IMR-90 (cell line): Measurements from ENCODE around the gene SLC9A3. TPM values are rescaled to one million over a fixed set of nuclear protein-coding genes. Genes with fewer than 3 reads are reported as not detected.

ENCODE experiments used
- ATAC-seq: fragments of 200-7000 bp; cut with Tn5 transposase; 2 replicates; pipeline ENCODE4 v1.9.1; 2020; ENCODE audit warnings: low read depth, mild to moderate bottlenecking, moderate library complexity
- BruUV-seq: library from RNA; stranded (reverse); fragments of 400-500 nt; replicated peaks from 2 replicates; lab custom pipeline; 2021; lab: Mats Ljungman, UMichigan
- CTCF ChIA-PET: fragments of 300-600 bp; formaldehyde crosslinking; extraction: SDS; loops from one replicate; lab custom pipeline; 2021; ENCODE audit warnings: antibody characterized with exemption; lab: Yijun Ruan, JAX
- POLR2A ChIA-PET: fragments of 300-600 bp; sonication (Branson Sonifier 250); formaldehyde crosslinking; loops from one replicate; lab custom pipeline; 2022; ENCODE audit warnings: antibody characterized with exemption; ENCODE audit not compliant: unreplicated experiment; lab: Charles Lee
- DNase-seq: peaks from one replicate; pipeline ENCODE4 v3.0.0; 2013
- H2AFZ ChIP-seq: replicated peaks from 2 replicates; pipeline ENCODE3; 2013; ENCODE audit warnings: low read length, mild to moderate bottlenecking; ENCODE audit not compliant: poor library complexity
- H2AK5ac ChIP-seq: 2 replicates; pipeline ENCODE4 v1.6.1; 2013; ENCODE audit warnings: low read depth, low read length, inconsistent platforms
- H2AK9ac ChIP-seq: replicated peaks from 2 replicates; pipeline ENCODE3; 2013; ENCODE audit warnings: mild to moderate bottlenecking, low read depth, low read length, moderate library complexity; ENCODE audit not compliant: poor library complexity
- H2BK120ac ChIP-seq: 2 replicates; pipeline ENCODE4 v1.6.1; 2013; ENCODE audit warnings: low read depth, low read length, inconsistent platforms
- H2BK15ac ChIP-seq: 3 replicates; pipeline ENCODE4 v1.6.1; 2013; ENCODE audit warnings: low read depth, low read length, inconsistent platforms
- H2BK20ac ChIP-seq: 2 replicates; pipeline ENCODE4 v1.6.1; 2013; ENCODE audit warnings: low read depth, mild to moderate bottlenecking, inconsistent platforms, low read length, moderate library complexity
- H2BK5ac ChIP-seq: 2 replicates; pipeline ENCODE4 v1.6.1; 2013; ENCODE audit warnings: mild to moderate bottlenecking, low read depth, low read length, inconsistent platforms; ENCODE audit not compliant: poor library complexity, severe bottlenecking
- H3K14ac ChIP-seq: replicated peaks from 2 replicates; pipeline ENCODE4 v1.6.1; 2013; ENCODE audit warnings: low read depth, low read length, inconsistent platforms
- H3K18ac ChIP-seq: 2 replicates; pipeline ENCODE4 v1.6.1; 2013; ENCODE audit warnings: low read depth, low read length, control low read depth
- H3K23ac ChIP-seq: 2 replicates; pipeline ENCODE4 v1.6.1; 2013; ENCODE audit warnings: low read depth, low read length, inconsistent platforms
- H3K27ac ChIP-seq: 2 replicates; pipeline ENCODE4 v1.5.1; 2013; ENCODE audit warnings: mild to moderate bottlenecking, control low read depth, low read length; ENCODE audit not compliant: insufficient read depth
- H3K27me3 ChIP-seq: 2 replicates; pipeline ENCODE4 v1.6.1; 2013; ENCODE audit warnings: low read length; ENCODE audit not compliant: control insufficient read depth, insufficient read depth
- H3K36me3 ChIP-seq: 2 replicates; pipeline ENCODE4 v1.6.1; 2013; ENCODE audit warnings: low read length, mixed read lengths; ENCODE audit not compliant: control insufficient read depth, insufficient read depth
- H3K4ac ChIP-seq: 2 replicates; pipeline ENCODE4 v1.6.1; 2013; ENCODE audit warnings: low read depth, low read length, inconsistent platforms
- H3K4me1 ChIP-seq: 2 replicates; pipeline ENCODE4 v1.6.1; 2013; ENCODE audit warnings: low read length, mixed read lengths; ENCODE audit not compliant: control insufficient read depth, insufficient read depth
- H3K4me2 ChIP-seq: 2 replicates; pipeline ENCODE4 v1.6.1; 2013; ENCODE audit warnings: low read depth, mild to moderate bottlenecking, control low read depth, low read length, moderate library complexity
- H3K4me3 ChIP-seq: 2 replicates; pipeline ENCODE4 v1.5.1; 2013; ENCODE audit warnings: low read depth, mild to moderate bottlenecking, control low read depth, low read length, moderate library complexity; ENCODE audit not compliant: insufficient read depth
- H3K56ac ChIP-seq: 2 replicates; pipeline ENCODE4 v1.6.1; 2013; ENCODE audit warnings: low read length, inconsistent platforms; ENCODE audit not compliant: insufficient read depth; ENCODE audit errors: extremely low read depth
- H3K79me1 ChIP-seq, 2 experiments: 2 replicates each; pipeline ENCODE4 v1.6.1; 2013; ENCODE audit warnings: low read length in 2 of 2, inconsistent platforms in 1 of 2, low read depth in 1 of 2
- H3K9ac ChIP-seq: 2 replicates; pipeline ENCODE4 v1.6.1; 2013; ENCODE audit warnings: low read depth, low read length, control low read depth
- H3K9me1 ChIP-seq: 2 replicates; pipeline ENCODE4 v1.6.1; 2013; ENCODE audit warnings: low read length, inconsistent platforms; ENCODE audit not compliant: insufficient read depth
- H3K9me3 ChIP-seq: 2 replicates; pipeline ENCODE4 v1.6.1; 2013; ENCODE audit warnings: low read length; ENCODE audit not compliant: control insufficient read depth, insufficient read depth
- H4K20me1 ChIP-seq: 2 replicates; pipeline ENCODE4 v1.6.1; 2013; ENCODE audit warnings: low read length, inconsistent platforms; ENCODE audit not compliant: insufficient read depth
- H4K5ac ChIP-seq: 2 replicates; pipeline ENCODE4 v1.6.1; 2013; ENCODE audit warnings: mild to moderate bottlenecking, low read depth, low read length, control low read depth
- H4K8ac ChIP-seq, 2 experiments: 2 replicates each; pipeline ENCODE4 v1.6.1; 2013; ENCODE audit warnings: low read depth in 2 of 2, low read length in 2 of 2, control low read depth in 1 of 2, inconsistent platforms in 1 of 2
- H4K91ac ChIP-seq: 2 replicates; pipeline ENCODE4 v1.6.1; 2013; ENCODE audit warnings: low read depth, low read length, inconsistent platforms; ENCODE audit not compliant: insufficient read depth
- BHLHE40 ChIP-seq: fragments of 150-350 bp; IDR thresholded peaks from 2 replicates; pipeline ENCODE4 v1.6.1; 2016; ENCODE audit warnings: mild to moderate bottlenecking, low read depth, low read length
- CHD1 ChIP-seq: IDR thresholded peaks from 2 replicates; pipeline ENCODE4 v1.6.1; 2012; ENCODE audit warnings: low read depth, low read length, improper control_type of control experiment
- CTCF ChIP-seq: conservative IDR thresholded peaks from 2 replicates; pipeline ENCODE4 v1.5.1; 2012; ENCODE audit warnings: mild to moderate bottlenecking, low read depth, low read length, improper control_type of control experiment
- ELK1 ChIP-seq: fragments of 150-350 bp; IDR thresholded peaks from 2 replicates; pipeline ENCODE4 v1.6.1; 2016; ENCODE audit warnings: low read depth, mild to moderate bottlenecking, low read length, moderate library complexity, borderline replicate concordance
- FOS ChIP-seq: fragments of 150-350 bp; IDR thresholded peaks from 2 replicates; pipeline ENCODE4 v1.6.1; 2016; ENCODE audit warnings: low read depth, low read length
- MAFK ChIP-seq: IDR thresholded peaks from 2 replicates; pipeline ENCODE4 v1.6.1; 2012; ENCODE audit warnings: low read depth, low read length, improper control_type of control experiment
- MAZ ChIP-seq: IDR thresholded peaks from 2 replicates; pipeline ENCODE4 v1.6.1; 2012; ENCODE audit warnings: low read depth, mild to moderate bottlenecking, low read length, improper control_type of control experiment, moderate library complexity, borderline replicate concordance
- MXI1 ChIP-seq: IDR thresholded peaks from 2 replicates; pipeline ENCODE4 v1.6.1; 2012; ENCODE audit warnings: low read depth, mild to moderate bottlenecking, low read length, moderate library complexity, borderline replicate concordance
- NFE2L2 ChIP-seq: fragments of 150-350 bp; IDR thresholded peaks from 2 replicates; pipeline ENCODE4 v1.6.1; 2016; ENCODE audit warnings: low read depth, mild to moderate bottlenecking, low read length
- POLR2A ChIP-seq: IDR thresholded peaks from 2 replicates; pipeline ENCODE4 v1.6.1; 2012; ENCODE audit warnings: mild to moderate bottlenecking, low read depth, low read length
- RCOR1 ChIP-seq: IDR thresholded peaks from 2 replicates; pipeline ENCODE4 v1.6.1; 2012; ENCODE audit warnings: mild to moderate bottlenecking, low read length, improper control_type of control experiment; ENCODE audit not compliant: insufficient replicate concordance
- RFX5 ChIP-seq: IDR thresholded peaks from 2 replicates; pipeline ENCODE4 v1.8.0; 2012; ENCODE audit warnings: low read depth, mild to moderate bottlenecking, low read length, moderate library complexity
- USF2 ChIP-seq: fragments of 150-350 bp; IDR thresholded peaks from 2 replicates; pipeline ENCODE4 v1.6.1; 2017; ENCODE audit warnings: mild to moderate bottlenecking, antibody characterized with exemption, low read length, low read depth
- WGBS, 2 experiments: methylation state at CpG; one replicate each; pipeline versions ENCODE4 v1.1.5 to v1.1.7; 2013; ENCODE audit warnings: missing lambda C conversion rate in 2 of 2; ENCODE audit not compliant: insufficient read length in 1 of 2; ENCODE audit errors: extremely low coverage in 2 of 2; 5-methylcytosine and 5-hydroxymethylcytosine counted together
- dilution Hi-C: fragments of 300-500 bp; cut with HindIII; formaldehyde crosslinking; loops from one replicate; pipeline ENCODE4 v1.14.3; 2018; ENCODE audit warnings: low sequenced_read_pairs; ENCODE audit not compliant: unreplicated experiment
- in situ Hi-C: fragments of 300-500 bp; cut with MboI; formaldehyde crosslinking; loops from 3 replicates; pipeline ENCODE4 v1.14.3; 2019; ENCODE audit warnings: low sequenced_read_pairs, inconsistent platforms, mixed read lengths
- intact Hi-C: fragments of 100-400 bp; cut with micrococcal nuclease; formaldehyde crosslinking; loops from 2 replicates; pipeline ENCODE4 v1.10.0; 2022
- polyA plus RNA-seq, 3 experiments: library from polyadenylated mRNA; depleted of rRNA; stranded (reverse); fragments of >200 nt; gene quantifications; 2 replicates each; pipeline ENCODE4 v1.2.3, GENCODE V29; 2012; ENCODE audit warnings: low replicate concordance in 1 of 3
- total RNA-seq: library from RNA; depleted of rRNA; stranded (reverse); fragments of >200 nt; gene quantifications from 2 replicates; pipeline ENCODE4 v1.2.3, GENCODE V29; 2012

The SLC9A3 gene
- total and polyA plus RNA-seq, 2 of the 4 experiments (the other 2 are of a cell fraction): 0.72 to 1.5 TPM

- Histone ChIP-seq H3K4me3 (no peak overlapping the region), H3K14ac (0 out of 2 replicates have a peak overlapping the region, but pooled peaks have one; percentile 35), H2AFZ (no peak overlapping the region), H3K23ac (0 out of 2 replicates have a peak overlapping the region, but pooled peaks have one; percentile 16), H3K27me3 (no peaks in the 10 kb centered on the region), H3K4ac (peak overlapping the region; percentile 39), H3K9me3 (no peaks in the 10 kb centered on the region), H4K8ac (peak overlapping the region in 1 of 2 experiments; percentile 30; a peak in 1 of 4 replicates), H2BK5ac (no peak overlapping the region), H3K9ac (no peak overlapping the region), H3K56ac (no peak overlapping the region), H2BK15ac (no peak overlapping the region), H3K4me2 (no peak overlapping the region), H4K20me1 (no peaks in the 10 kb centered on the region; the same call in 1 of the 2 replicates), H2BK20ac (no peak overlapping the region), H4K5ac (no peak overlapping the region), H2AK5ac (peak overlapping the region; percentile 40; the same call in 1 of the 2 replicates), H2BK120ac (peak overlapping the region; percentile 34), H2AK9ac (peak overlapping the region; percentile 69), H3K18ac (no peak overlapping the region), H3K79me1 (peaks cover 0 to 40% of the 10 kb centered on the region in 2 experiments; a peak in 2 of 4 replicates), H3K4me1 (peaks cover 10% of the 10 kb centered on the region), H3K27ac (peak overlapping the region; percentile 38; the same call in 1 of the 2 replicates), H3K36me3 (peaks cover 56% of the 10 kb centered on the region), H3K9me1 (peaks cover 9% of the 10 kb centered on the region; the same call in 1 of the 2 replicates), H4K91ac (peak overlapping the region; percentile 48; the same call in 1 of the 2 replicates)
- CTCF ChIA-PET: no interaction called here
- BruUV-seq: no TSS peak
- dilution Hi-C loops: no loop called here
- in situ Hi-C loops: no loop called here
- intact Hi-C loops: no loop called here
- ATAC-seq (peak; percentile 9), DNase-seq (no peak)
- WGBS, 2 experiments: 81% methylated on average over 5 of the region's 23 CpGs; no CpG with 5 or more reads in 1 of the 2 experiments
- POLR2A ChIA-PET: no interaction called here
- TF ChIP-seq CHD1: no peak
- no peak for TF ChIP-seq MAFK
- TF ChIP-seq RCOR1: no peak
- no peak for TF ChIP-seq CTCF
- TF ChIP-seq POLR2A: no peak
- TF ChIP-seq MXI1: no peak
- no peak for TF ChIP-seq MAZ
- TF ChIP-seq USF2: no peak
- no peak for TF ChIP-seq ELK1
- no peak for TF ChIP-seq NFE2L2
- no peak for TF ChIP-seq RFX5
- TF ChIP-seq BHLHE40: no peak
- no peak for TF ChIP-seq FOS
Measured at GRCh38 chr5:432928-433791, 91.1 kb downstream of the SLC9A3 start.
